GM19193 (cell line): ENCODE measurements around the gene CCT2.

Source experiments
- POLR2A ChIP-seq: IDR thresholded peaks from 4 replicates; pipeline ENCODE4 v1.6.1; 2011; ENCODE audit not compliant: insufficient read depth, insufficient read length; ENCODE audit errors: extremely low read depth

Gene CCT2

DNA sequence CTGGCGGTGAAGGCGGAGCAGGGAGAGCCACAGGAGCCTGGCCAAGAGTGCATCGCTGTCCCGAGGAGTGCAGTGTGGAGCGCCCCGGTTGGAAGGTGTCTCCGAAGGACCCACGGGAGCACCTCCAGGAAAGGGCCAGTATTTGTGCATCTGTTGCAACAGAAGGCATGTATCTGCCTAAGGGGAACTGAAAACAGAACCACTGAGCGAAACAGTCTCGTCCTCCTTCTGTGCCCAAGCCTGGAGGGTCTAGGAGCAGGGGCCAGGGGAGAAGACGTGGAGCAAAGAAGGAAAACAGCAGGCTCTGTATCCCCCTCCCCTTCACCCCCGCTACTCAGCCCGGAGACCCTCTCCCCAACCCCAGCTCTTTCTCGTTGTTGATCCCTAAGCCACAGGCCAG is 30.8 kb downstream of the CCT2 start:
- no peak for TF ChIP-seq POLR2A

DNA sequence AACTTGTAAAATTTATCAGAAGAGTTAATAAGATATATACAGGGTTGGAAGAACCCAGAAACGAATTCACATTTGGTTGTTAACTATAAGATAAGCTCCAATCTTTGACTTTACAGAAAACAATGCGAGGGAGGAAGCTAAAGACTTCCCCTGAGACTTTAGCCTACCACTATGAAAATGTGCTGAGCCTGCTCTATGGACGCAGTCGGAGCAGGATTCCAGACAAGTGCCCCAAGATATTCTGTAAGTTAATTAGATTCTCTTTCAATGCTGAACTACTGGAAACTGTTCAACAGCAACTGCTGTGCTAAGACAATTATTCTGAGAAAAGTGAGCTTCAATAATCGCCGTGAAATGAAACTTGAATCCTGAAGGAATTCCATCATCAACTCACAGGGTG is 33.8 kb downstream of the CCT2 start:
- no peak for TF ChIP-seq POLR2A

DNA sequence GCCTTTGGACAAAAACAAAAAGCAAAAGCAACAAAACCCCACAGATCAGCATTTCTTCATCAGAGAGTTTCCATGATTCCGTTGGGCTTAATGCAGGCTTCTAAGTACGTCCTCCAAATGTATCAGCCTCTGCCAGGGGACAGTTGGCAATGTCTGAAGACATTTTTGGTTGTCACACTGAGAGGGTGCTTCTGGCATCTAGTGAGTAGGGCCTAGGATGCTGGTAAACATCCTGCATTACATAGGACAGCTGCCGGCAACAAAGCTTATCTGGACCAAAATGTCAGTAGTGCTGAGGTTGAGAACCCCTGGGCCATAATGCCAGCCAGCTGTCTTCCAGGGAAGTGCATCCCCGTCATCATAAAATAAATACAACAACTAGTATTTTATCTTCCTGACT is 34.8 kb downstream of the CCT2 start:
- TF ChIP-seq POLR2A = no peak

DNA sequence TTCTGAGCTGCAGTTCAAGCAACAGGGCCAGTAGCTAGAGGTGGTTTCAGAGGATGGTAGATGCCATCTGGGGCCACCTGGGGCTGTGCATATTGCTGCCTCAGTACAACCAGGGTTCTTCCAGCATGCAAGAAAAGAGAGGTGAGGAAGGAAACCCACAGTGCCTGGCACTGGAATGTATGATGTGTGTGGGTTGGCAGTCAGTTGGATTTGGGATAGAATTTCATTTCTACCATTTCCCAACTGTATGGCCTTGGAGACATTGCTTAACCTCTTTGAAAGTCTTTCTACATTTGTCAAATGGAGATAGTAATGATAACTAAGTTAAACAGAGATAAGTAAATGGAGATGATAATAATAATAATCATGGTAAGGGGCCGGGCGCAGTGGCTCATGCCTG is 35.7 kb downstream of the CCT2 start:
- no peak for TF ChIP-seq POLR2A

DNA sequence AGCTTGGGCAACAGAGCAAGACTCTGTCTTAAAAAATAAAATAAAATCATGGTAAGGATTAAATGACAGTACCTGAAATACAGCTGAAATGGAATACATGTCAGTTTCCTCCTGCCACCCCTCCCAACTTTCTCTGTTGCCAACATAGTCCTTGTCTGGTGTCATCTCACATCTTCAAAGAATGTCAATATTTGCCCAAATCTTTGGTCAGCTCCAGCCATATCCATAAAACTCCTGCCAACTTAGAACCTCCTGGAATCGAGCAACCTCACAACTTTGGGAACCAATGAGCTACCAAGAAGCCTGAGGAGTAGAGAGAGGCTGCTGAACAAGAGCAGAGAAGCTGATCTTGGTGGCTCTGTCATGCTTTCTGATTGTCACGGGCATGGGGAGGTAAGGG is 36.3 kb downstream of the CCT2 start:
- TF ChIP-seq POLR2A = no peak

DNA sequence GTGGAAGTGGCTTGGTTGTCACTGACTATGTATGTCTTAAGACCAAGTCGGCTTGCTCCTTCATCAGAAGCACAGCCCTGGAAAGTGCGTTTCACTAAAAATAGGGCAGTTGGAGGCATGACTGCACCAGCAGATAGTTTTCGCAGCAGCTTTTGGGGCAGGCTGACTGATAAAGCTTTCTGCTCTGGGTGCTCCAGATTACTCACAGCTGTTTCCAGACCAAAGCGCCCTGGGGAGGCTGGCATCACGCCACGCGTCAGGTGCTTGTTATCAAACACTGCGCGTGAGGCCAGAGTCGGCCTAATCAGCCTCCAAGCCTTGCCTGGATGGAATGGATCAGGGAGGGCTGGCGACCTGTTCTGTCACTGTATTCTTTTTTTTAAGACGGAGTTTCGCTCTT is 38.7 kb downstream of the CCT2 start:
- no peak for TF ChIP-seq POLR2A

DNA sequence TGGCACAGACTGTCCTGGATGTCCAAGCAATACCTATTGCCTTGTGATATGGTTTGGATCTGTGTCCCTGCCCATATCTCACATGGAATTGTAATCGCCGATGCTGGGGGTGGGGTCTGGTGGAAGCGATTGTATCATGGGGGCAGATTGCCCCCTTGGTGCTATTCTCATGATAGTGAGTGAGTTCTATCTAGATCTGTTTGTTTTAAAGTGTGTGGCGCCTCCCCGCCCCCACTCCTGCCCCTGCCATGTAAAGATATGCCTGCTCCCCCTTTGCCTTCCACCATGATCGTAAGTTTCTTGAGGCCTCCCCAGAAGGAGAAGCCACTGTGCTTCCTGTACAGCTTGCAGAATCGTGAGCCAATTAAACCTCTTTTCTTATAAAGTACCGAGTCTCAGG is 42.2 kb downstream of the CCT2 start:
- TF ChIP-seq POLR2A = no peak

DNA sequence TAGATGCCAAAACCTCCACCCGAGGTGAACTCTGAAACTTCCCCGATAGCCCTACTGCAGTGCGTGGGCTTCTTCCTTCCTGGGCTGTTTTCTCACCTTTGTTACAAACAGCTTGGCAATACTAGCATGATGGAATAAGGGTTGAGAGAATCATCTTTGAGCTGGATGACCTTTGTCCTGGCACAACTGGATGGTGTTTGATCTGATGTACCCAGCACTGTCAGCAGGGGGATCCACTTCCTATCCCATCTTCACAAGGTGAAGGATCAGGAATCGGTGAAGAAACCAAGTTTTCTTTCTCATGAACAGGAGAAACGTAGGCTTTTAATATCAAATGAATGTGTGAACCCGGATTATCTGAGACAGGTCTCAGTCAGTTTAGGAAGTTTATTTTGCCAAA is 44.9 kb downstream of the CCT2 start:
- no peak for TF ChIP-seq POLR2A

DNA sequence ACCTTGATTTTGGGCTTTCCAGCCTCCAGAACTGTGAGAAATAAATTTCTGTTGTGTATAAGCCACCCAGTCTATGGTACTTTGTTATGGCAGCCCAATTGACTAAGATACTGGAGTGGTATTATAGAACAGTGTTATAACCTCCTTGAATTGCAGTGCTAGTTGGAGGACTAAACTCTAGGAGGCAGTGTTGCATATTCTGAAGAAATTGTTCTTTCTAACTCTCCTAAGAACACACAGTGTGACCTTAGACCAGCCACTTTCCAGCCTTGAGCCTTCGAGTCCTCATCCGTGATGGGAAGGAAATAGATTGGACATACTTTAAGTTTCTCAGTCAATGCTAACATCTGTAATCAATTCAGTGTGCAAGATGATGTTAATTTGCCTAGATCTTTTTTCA is 47.8 kb downstream of the CCT2 start:
- TF ChIP-seq POLR2A = no peak

DNA sequence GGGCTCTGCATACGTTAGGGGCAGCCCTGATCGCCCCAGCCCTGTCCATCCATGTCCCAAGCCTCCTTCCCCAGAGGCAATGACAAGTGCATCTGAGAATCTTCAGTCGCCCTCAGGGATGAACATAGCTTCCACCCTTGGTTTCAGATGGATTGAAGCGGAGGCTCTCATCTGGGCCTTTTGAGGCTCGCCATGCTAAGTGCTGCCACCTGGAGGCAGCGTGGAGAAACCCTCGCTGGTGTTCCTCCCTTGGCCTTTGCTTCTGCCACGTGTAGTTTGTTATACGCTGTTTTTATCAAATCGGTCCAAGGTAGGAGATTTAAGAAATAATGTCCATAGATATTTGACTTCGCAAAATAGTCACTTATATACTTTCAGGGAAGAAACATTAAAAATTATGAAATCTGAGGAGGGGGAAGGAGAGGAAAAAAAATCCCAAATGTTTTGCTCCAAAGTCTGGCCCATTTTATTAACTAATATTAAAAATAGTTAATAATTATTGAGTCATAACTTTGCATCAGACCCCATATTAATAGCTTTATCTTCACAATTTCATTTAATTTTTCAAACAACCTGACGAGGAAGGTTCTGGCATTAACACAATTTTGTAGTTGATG is 54.2 kb downstream of the CCT2 start:
- TF ChIP-seq POLR2A = no peak

DNA sequence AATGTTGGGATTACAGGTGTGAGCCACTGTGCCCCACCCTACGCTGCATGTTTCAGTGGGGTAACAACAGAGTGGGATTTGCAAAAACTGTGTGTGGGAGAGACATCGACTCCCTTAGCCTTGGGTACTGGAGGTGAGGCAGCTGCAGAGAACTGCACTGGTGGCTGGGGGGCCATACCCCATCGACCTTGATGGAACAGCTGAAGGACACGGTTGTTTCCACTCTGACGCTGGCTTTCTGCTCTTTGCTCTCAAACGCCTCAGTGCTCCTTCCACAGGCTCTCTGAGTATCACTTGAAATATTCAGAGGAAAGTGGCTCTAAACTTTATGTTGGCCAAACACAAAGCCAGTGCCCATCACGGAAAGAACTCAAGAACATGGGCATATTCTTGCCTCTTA is 56.3 kb downstream of the CCT2 start:
- no peak for TF ChIP-seq POLR2A

DNA sequence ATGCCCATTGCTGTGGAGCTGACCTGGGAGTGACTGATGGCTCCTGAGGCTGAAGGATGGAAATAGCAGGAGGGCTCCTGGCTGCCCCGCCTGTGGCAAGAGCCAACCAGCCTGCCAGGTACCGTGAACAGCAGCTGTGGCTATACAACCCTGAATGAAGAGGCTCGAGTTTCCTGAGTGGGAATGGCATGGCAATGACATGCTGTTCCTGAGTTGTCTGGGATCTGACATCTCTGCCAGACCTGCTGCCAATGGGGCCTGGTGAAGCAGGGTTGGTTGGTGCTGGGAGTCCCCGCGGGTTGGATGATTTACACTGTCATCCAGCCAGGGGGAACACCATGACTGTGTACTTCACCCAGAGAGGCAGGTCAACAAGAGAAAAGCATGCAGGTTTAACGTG is 57.3 kb downstream of the CCT2 start:
- no peak for TF ChIP-seq POLR2A

DNA sequence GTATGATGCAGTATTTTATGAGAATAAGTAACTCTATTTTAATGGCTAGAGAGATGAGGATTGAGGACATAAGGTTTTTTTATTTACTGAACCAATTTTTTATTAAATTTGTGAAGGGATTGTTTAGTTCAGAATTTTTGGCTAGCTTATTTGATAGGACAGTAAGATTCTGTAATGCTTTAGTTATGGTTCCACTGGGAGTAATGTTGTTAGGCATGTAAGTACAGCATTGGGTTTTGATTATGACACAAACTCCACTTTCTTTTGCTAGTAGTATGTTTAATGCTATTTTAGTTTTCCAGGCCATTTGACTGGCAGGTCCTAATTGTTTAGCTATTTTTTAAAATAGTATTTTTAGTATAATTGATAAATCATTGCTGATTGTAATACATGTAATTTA is 59.3 kb downstream of the CCT2 start:
- no peak for TF ChIP-seq POLR2A

DNA sequence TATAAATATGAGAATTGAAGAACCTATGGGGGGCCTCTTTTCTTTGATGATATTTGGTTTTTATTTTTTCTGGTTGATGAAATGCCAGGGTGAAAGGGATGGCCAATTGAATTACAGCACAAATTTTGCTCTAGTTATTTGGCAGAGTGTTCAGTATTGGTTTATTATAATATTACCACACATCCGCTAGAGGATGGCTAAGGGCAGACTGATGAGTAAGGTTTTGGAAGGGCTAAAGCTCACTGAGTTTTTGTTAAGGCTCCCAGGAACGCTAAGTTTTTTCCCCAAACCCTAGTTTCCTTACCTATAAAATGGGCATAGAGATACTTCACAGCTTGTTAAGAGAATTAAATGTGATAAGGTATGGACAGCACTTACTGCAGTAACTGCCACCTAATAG is 59.8 kb downstream of the CCT2 start:
- TF ChIP-seq POLR2A = no peak

DNA sequence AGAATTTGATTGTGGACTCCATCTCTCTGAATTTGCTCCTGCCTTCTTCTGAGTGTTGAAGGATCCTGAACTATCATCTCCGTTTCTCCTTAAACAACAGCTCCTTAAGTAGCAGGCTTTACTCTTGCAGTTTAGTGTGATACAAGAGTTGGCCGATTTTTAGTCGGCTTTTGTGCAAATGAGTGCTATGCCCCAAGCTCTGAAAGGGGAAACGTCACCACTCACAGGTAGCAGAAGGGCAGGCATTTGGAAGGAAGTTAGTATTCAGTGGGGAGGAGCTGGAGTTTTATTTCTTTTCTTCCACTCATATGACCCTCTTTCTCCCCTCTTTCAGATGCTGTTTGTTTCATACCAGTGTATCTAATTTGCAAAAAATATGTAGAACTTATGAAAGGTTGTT is 61.9 kb downstream of the CCT2 start:
- TF ChIP-seq POLR2A = no peak

DNA sequence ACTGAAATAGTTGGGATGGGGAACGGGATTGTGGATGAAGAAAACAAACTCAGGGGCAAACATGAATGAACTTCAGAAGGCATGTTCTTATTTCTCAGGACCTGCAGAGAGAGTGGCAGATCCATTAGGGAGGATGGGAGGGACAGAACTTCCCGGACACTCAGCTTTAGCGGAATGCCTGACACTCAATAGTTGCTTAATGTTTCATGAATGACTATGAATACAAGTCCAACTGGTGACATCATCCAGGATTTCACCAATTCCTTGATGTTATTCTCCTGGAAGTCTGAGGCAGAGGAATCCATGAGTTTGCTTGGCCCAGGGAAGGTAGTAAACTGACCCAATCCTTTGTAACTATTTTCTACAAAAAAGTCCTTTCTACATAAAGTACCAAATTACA is 63.2 kb downstream of the CCT2 start:
- no peak for TF ChIP-seq POLR2A

DNA sequence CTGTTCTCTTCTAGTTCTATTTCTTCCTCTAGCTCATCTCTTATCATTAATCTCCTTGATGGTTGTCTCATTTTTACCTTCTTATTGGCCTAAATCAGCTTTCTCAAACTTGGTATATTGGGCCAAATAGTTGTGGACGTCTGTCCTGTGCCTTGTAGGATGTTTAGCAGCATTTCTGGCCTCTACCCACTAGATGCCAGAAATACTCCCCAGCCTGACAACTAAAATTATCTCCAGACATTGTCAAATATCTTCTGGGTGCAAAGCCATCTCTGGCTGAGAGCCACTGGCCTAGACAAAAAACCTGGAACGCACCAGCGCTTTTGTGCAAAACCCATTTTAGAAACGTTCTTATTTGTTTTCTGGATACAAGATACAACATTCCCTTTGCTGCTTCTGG is 64.3 kb downstream of the CCT2 start:
- no peak for TF ChIP-seq POLR2A
